ENCODE data around the gene HMX3. TPM values are rescaled to one million over a fixed set of nuclear protein-coding genes. Genes with fewer than 3 reads are reported as not detected.

HMX3 gene
- total RNA-seq, 1 experiment from 2014 or later = 15.2 TPM

- no peak overlapping the region for H3K4me3 ChIP-seq (ENCODE audit: low read depth in 2 of 2, low read length in 2 of 2)
- in situ Hi-C loops (cut with HindIII; ENCODE audit: low pct_unique_long_range_greater_than_20kb, low sequenced_read_pairs) (no loop called here), intact Hi-C loops (cut with micrococcal nuclease; ENCODE audit: unreplicated experiment) (no loop called here)
- DNase-seq (ENCODE audit: low read depth, low spot score) (no peak), ATAC-seq (no peak)
- H3K27me3 ChIP-seq (ENCODE audit: control insufficient read depth, insufficient read depth, low read length) = no peaks in the 10 kb centered on the region
- peak overlapping the region; percentile 79 for H3K27ac ChIP-seq (ENCODE audit: low read length)
- ChIA-PET CTCF (no interaction called here), POLR2A (no interaction called here)
- BruUV-seq (replicated peaks) = no TSS peak
- TF ChIP-seq SIN3A (IDR thresholded peaks at IDR 0.05; ENCODE audit: borderline replicate concordance, insufficient read depth, low read depth, low read length) = no peak
- TF ChIP-seq POLR2AphosphoS5 (IDR thresholded peaks at IDR 0.05; ENCODE audit: low read depth, low read length) = no peak
- TF ChIP-seq CTCF (IDR thresholded peaks at IDR 0.05) = no peak
- TF ChIP-seq REST (IDR thresholded peaks at IDR 0.05; ENCODE audit: insufficient read depth in 1 of 2, low read depth in 2 of 2, low read length in 1 of 2) = no peak
- TF ChIP-seq TCF7L2 (IDR thresholded peaks at IDR 0.05; ENCODE audit: low read depth, low read length) = no peak
- H3K9me3 ChIP-seq (ENCODE audit: control insufficient read depth, insufficient read depth, low read depth, low read length) = no peaks in the 10 kb centered on the region
- no peaks in the 10 kb centered on the region for H3K36me3 ChIP-seq (ENCODE audit: control insufficient read depth, insufficient read depth, low read length)
- peaks cover 39% of the 10 kb centered on the region for H3K4me1 ChIP-seq (ENCODE audit: control insufficient read depth, insufficient read depth, low read length)
Observed at GRCh38 chr10:123149162-123149567, 13.4 kb downstream of the HMX3 start.

- TF ChIP-seq REST (IDR thresholded peaks at IDR 0.05; ENCODE audit: insufficient read depth in 1 of 2, low read depth in 2 of 2, low read length in 1 of 2) (no peak), POLR2AphosphoS5 (IDR thresholded peaks at IDR 0.05; ENCODE audit: low read depth, low read length) (no peak), CTCF (IDR thresholded peaks at IDR 0.05) (no peak), SIN3A (IDR thresholded peaks at IDR 0.05; ENCODE audit: borderline replicate concordance, insufficient read depth, low read depth, low read length) (no peak), TCF7L2 (IDR thresholded peaks at IDR 0.05; ENCODE audit: low read depth, low read length) (no peak)
- ChIA-PET POLR2A (no interaction called here), CTCF (no interaction called here)
- Histone ChIP-seq H3K9me3 (ENCODE audit: control insufficient read depth, insufficient read depth, low read depth, low read length) (no peaks in the 10 kb centered on the region), H3K27ac (ENCODE audit: low read length) (peak overlapping the region; percentile 81), H3K4me1 (ENCODE audit: control insufficient read depth, insufficient read depth, low read length) (peaks cover 35% of the 10 kb centered on the region), H3K4me3 (ENCODE audit: low read depth in 2 of 2, low read length in 2 of 2) (no peak overlapping the region; a peak in 1 of 4 replicates), H3K27me3 (ENCODE audit: control insufficient read depth, insufficient read depth, low read length) (no peaks in the 10 kb centered on the region), H3K36me3 (ENCODE audit: control insufficient read depth, insufficient read depth, low read length) (no peaks in the 10 kb centered on the region; the same call in 1 of the 2 replicates)
- BruUV-seq (replicated peaks) = no TSS peak
- ATAC-seq = no peak
- in situ Hi-C loops (cut with HindIII; ENCODE audit: low pct_unique_long_range_greater_than_20kb, low sequenced_read_pairs) = no loop called here
- intact Hi-C loops (cut with micrococcal nuclease; ENCODE audit: unreplicated experiment) = no loop called here
- no peak for DNase-seq (ENCODE audit: low read depth, low spot score)
Observed at GRCh38 chr10:123149568-123150270, 13.9 kb downstream of the HMX3 start.

Data from Panc1 (cell line).